GM12874 (cell line): Measurements from ENCODE around the gene VRK2.

Source experiments
- CTCF ChIP-seq: IDR thresholded peaks from 2 replicates; pipeline ENCODE4 v1.5.1; 2011; ENCODE audit warnings: low read depth, mild to moderate bottlenecking, control low read depth, low read length, moderate library complexity; ENCODE audit not compliant: insufficient read depth

Gene VRK2

DNA sequence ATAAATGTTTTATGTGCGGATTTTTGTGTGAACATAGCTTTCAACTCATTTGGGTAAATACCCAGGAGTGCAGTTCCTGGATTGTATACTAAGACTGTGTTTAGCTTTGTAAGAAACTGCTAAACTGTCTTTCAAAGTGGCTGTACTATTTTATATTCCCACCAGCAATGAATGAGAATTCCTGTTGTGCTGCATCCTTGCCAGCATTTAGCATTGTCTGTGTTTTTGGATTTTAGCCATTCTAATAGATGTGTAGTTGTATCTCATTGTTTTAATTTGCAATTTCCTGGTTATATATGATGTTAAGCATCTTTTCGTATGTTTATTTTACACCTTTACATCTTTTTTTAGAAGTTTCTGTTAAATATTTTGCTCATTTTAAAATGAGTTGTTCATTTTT lies 24.2 kb downstream of the VRK2 start:
- TF ChIP-seq CTCF = no peak

DNA sequence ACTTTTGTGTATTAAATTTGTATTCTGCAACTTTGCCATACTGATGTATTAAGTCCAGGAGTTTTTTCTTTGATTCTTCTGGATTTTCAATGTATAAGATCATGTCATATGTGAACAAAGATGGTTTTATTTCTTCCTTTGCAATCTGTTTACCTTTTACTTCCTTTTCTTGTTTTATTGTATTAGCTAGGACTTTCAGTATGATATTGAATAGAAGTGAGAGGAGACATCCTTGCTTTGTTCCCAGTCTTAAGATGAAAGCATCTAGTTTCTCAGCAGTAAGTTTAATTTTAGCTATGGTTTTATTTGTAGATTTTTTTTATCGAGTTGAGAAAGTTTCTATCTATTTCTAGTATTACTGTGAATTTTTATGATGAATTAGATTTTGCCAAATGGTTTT lies 25.5 kb downstream of the VRK2 start:
- TF ChIP-seq CTCF = no peak

- TF ChIP-seq CTCF = no peak
These were observed 26.4 kb downstream of the VRK2 start for GRCh38 chr2:58073008-58073407.

GRCh38 chr2:58073751-58074150 lies 27.1 kb downstream of the VRK2 start:
- TF ChIP-seq CTCF = no peak

GRCh38 chr2:58081000-58081399 lies 34.4 kb downstream of the VRK2 start:
- no peak for TF ChIP-seq CTCF

DNA sequence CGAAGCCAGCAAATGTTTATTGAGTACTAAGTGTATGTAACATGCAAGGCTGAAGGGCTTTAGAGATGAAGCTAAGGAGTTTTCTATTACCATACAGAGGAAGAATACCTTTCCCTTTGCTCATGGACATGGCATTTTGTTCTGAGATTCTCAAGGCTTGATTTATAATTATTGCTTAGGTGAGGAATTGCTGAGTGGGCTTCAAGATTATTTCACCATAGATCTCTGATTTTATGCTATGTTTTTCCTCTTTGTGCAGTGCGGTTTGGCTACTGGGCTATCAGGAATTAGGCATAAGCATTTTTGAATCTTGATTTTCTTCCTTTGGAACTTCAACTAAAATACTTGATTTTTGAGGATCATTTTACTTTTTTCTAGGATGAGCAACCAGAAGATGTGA lies 42.5 kb downstream of the VRK2 start:
- no peak for TF ChIP-seq CTCF

DNA sequence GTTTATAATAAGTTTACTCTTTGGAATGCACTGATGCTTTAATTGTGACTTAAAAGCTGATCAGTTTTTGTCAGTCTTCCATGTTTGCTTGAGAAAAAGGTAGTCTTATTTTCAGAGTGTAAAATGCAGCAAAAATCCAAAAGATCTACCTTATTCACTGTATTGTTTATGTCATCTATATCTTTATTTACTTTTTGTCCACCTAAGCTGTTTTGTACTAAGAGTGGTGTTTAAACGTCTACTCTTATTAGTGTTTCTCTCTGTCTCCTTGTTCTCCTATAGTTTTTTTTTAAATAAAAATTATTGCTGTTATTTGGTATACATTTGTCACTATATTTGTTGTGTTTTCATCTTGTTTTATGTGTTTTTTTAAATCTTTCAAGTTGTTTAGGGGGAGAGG lies 50.4 kb downstream of the VRK2 start:
- TF ChIP-seq CTCF = no peak

GRCh38 chr2:58098254-58099095 lies 51.9 kb downstream of the VRK2 start:
- no peak for TF ChIP-seq CTCF
